ENCODE data around the gene HPCAL1.

HPCAL1 gene

DNA sequence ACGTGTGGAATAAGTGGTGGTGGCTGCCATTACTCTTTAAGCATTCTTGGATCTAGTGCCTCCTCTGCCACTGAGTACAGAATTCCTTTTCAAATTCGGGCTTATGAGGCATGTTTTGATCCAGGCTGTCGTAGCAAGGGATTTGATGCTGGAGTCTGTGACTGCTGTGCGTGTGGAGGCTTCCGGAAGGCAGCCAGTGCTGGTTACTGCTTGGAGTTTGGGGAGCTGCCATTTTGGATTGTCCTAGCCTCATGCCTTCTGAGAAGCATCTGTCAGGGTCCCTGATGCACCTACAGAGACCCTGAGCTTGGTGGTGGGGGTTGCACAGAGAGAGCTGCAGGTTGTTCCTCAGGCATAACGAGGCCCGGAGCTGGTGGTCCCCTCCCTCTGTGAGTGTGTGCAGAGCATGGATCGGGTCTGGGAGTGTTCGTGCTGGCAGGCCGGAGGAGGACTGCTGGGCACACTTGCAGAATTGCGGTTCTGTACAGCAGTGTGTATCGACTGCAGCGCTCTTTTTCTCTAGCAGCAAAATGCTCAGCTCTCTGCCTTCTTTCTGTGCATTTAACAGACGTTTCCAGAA lies 7.7 kb downstream of the HPCAL1 start:
- Histone ChIP-seq H2BK5ac (ENCODE audit: low read depth, low read length, poor library complexity) (no peak overlapping the region), H4K12ac (ENCODE audit: low read depth, low read length) (no peak overlapping the region)
- no CpG with 5 or more reads among the region's 14 CpGs for whole genome bisulfite sequencing (ENCODE audit: extremely low coverage, insufficient coverage, insufficient read length)

DNA sequence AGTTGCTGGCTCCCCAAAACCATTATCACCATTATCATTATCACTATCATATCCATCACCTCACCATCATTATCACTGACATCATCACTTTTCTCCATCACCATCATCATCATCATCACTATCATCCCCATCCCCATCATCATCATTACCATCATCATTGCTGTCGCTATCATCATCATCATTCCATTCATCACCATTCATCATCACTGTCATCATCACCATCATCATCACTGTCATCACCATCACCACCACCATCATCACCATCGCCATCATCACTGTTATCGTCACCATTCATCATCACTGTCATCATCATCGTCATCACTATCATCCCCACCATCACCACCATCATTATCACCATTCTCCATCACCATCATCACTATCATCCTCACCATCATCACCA lies 9.0 kb downstream of the HPCAL1 start:
- no peak overlapping the region for H3K4ac ChIP-seq (ENCODE audit: low read depth, low read length)
- H3K27ac ChIP-seq (ENCODE audit: low read depth, low read length) = no peak overlapping the region
- no peak overlapping the region for H2BK12ac ChIP-seq (ENCODE audit: low read length)
- no peaks in the 10 kb centered on the region for H3K79me1 ChIP-seq (ENCODE audit: low read length)
- no peak overlapping the region for H3K4me3 ChIP-seq (ENCODE audit: low read depth, low read length)
- no peak overlapping the region for H4K12ac ChIP-seq (ENCODE audit: low read depth, low read length)
- no peak overlapping the region for H3K4me2 ChIP-seq (ENCODE audit: low read length)
- no peak overlapping the region for H3K14ac ChIP-seq (ENCODE audit: low read length)
- H2BK120ac ChIP-seq (ENCODE audit: insufficient read depth, low read length, poor library complexity) = no peak overlapping the region
- no peaks in the 10 kb centered on the region for H3K36me3 ChIP-seq (ENCODE audit: control insufficient read depth in 1 of 2, insufficient read depth in 2 of 2, low read length in 2 of 2)
- 100% methylated on average over 1 of the region's 4 CpGs for WGBS (ENCODE audit: extremely low coverage, insufficient coverage, insufficient read length)
- no peak overlapping the region for H3K18ac ChIP-seq (ENCODE audit: low read length)
- no peak overlapping the region for H2BK5ac ChIP-seq (ENCODE audit: low read depth, low read length, poor library complexity)
- H4K91ac ChIP-seq (ENCODE audit: low read depth, low read length) = no peak overlapping the region
- H3K27me3 ChIP-seq (ENCODE audit: insufficient read depth, low read length) = no peaks in the 10 kb centered on the region
- H3K79me2 ChIP-seq (ENCODE audit: control insufficient read depth, insufficient read depth, low read length, poor library complexity) = no peaks in the 10 kb centered on the region
- H3K23ac ChIP-seq (ENCODE audit: low read length) = no peak overlapping the region
- no peak overlapping the region for H2AFZ ChIP-seq (ENCODE audit: insufficient read depth, low read length, poor library complexity)
- DNase-seq = peak in 1 of 2 donors; percentile 61
- no peak overlapping the region for H3K9ac ChIP-seq (ENCODE audit: low read length)
- no peak overlapping the region for H4K8ac ChIP-seq (ENCODE audit: low read depth, low read length)
- no peaks in the 10 kb centered on the region for H3K9me3 ChIP-seq (ENCODE audit: insufficient read depth, low read depth, low read length)
- no peaks in the 10 kb centered on the region for H3K4me1 ChIP-seq (ENCODE audit: control insufficient read depth in 1 of 2, insufficient read depth in 2 of 2, low read length in 2 of 2)
- no peak overlapping the region for H2AK5ac ChIP-seq (ENCODE audit: low read length)

More for the DNA sequence above, 7.7 kb downstream of the HPCAL1 start:
- no peaks in the 10 kb centered on the region for H3K4me1 ChIP-seq (ENCODE audit: control insufficient read depth in 1 of 2, insufficient read depth in 2 of 2, low read length in 2 of 2)
- H3K27me3 ChIP-seq (ENCODE audit: insufficient read depth, low read length) = no peaks in the 10 kb centered on the region
- no peak overlapping the region for H2AK5ac ChIP-seq (ENCODE audit: low read length)
- no peaks in the 10 kb centered on the region for H3K79me1 ChIP-seq (ENCODE audit: low read length)
- no peak overlapping the region for H3K27ac ChIP-seq (ENCODE audit: low read depth, low read length)
- H3K4me3 ChIP-seq (ENCODE audit: low read depth, low read length) = no peak overlapping the region
- DNase-seq = no peak
- H3K14ac ChIP-seq (ENCODE audit: low read length) = no peak overlapping the region
- H3K9ac ChIP-seq (ENCODE audit: low read length) = no peak overlapping the region
- H4K8ac ChIP-seq (ENCODE audit: low read depth, low read length) = no peak overlapping the region
- no peak overlapping the region for H2BK120ac ChIP-seq (ENCODE audit: insufficient read depth, low read length, poor library complexity)
- H3K4me2 ChIP-seq (ENCODE audit: low read length) = no peak overlapping the region
- H3K4ac ChIP-seq (ENCODE audit: low read depth, low read length) = no peak overlapping the region
- no peak overlapping the region for H2BK12ac ChIP-seq (ENCODE audit: low read length)
- no peak overlapping the region for H3K18ac ChIP-seq (ENCODE audit: low read length)
- no peak overlapping the region for H4K91ac ChIP-seq (ENCODE audit: low read depth, low read length)
- H3K9me3 ChIP-seq (ENCODE audit: insufficient read depth, low read depth, low read length) = no peaks in the 10 kb centered on the region
- H3K36me3 ChIP-seq (ENCODE audit: control insufficient read depth in 1 of 2, insufficient read depth in 2 of 2, low read length in 2 of 2) = no peaks in the 10 kb centered on the region
- H2AFZ ChIP-seq (ENCODE audit: insufficient read depth, low read length, poor library complexity) = no peak overlapping the region
- no peaks in the 10 kb centered on the region for H3K79me2 ChIP-seq (ENCODE audit: control insufficient read depth, insufficient read depth, low read length, poor library complexity)
- no peak overlapping the region for H3K23ac ChIP-seq (ENCODE audit: low read length)

DNA sequence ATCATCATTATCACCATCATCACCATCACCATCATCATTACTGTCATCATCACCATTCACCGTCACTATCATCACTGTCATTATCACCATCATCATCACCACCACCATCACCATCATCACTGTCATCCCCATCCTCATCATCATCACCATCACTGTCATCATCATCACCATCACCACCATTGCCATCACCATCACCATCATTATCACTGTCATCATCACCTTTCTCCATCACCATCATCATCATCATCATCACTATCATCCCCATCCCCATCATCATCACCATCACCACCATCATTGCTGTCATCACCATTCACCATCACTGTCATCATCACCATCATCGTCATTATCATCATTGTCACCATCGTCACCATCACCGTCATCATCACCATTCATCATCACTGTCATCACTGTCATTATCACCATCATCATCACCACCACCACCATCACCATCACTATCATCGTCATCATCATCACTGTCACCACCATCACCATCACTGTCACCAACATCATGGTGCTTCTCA lies 9.8 kb downstream of the HPCAL1 start:
- Histone ChIP-seq H2BK12ac (ENCODE audit: low read length) (no peak overlapping the region), H3K9me3 (ENCODE audit: insufficient read depth, low read depth, low read length) (no peaks in the 10 kb centered on the region), H3K79me2 (ENCODE audit: control insufficient read depth, insufficient read depth, low read length, poor library complexity) (no peaks in the 10 kb centered on the region), H3K27me3 (ENCODE audit: insufficient read depth, low read length) (no peaks in the 10 kb centered on the region), H3K4me1 (ENCODE audit: control insufficient read depth in 1 of 2, insufficient read depth in 2 of 2, low read length in 2 of 2) (no peaks in the 10 kb centered on the region), H2AK5ac (ENCODE audit: low read length) (no peak overlapping the region), H4K8ac (ENCODE audit: low read depth, low read length) (no peak overlapping the region), H3K79me1 (ENCODE audit: low read length) (no peaks in the 10 kb centered on the region), H3K14ac (ENCODE audit: low read length) (no peak overlapping the region), H3K4me3 (ENCODE audit: low read depth, low read length) (no peak overlapping the region), H3K4ac (ENCODE audit: low read depth, low read length) (no peak overlapping the region), H2BK120ac (ENCODE audit: insufficient read depth, low read length, poor library complexity) (no peak overlapping the region), H3K4me2 (ENCODE audit: low read length) (no peak overlapping the region), H3K36me3 (ENCODE audit: control insufficient read depth in 1 of 2, insufficient read depth in 2 of 2, low read length in 2 of 2) (no peaks in the 10 kb centered on the region), H2AFZ (ENCODE audit: insufficient read depth, low read length, poor library complexity) (no peak overlapping the region), H3K23ac (ENCODE audit: low read length) (no peak overlapping the region), H4K91ac (ENCODE audit: low read depth, low read length) (no peak overlapping the region), H3K27ac (ENCODE audit: low read depth, low read length) (no peak overlapping the region), H3K9ac (ENCODE audit: low read length) (no peak overlapping the region), H2BK5ac (ENCODE audit: low read depth, low read length, poor library complexity) (no peak overlapping the region), H4K12ac (ENCODE audit: low read depth, low read length) (no peak overlapping the region), H3K18ac (ENCODE audit: low read length) (no peak overlapping the region)
- peak in 1 of 2 donors; percentile 22 for DNase-seq
- WGBS (ENCODE audit: extremely low coverage, insufficient coverage, insufficient read length) = no CpG with 5 or more reads among the region's 5 CpGs

DNA sequence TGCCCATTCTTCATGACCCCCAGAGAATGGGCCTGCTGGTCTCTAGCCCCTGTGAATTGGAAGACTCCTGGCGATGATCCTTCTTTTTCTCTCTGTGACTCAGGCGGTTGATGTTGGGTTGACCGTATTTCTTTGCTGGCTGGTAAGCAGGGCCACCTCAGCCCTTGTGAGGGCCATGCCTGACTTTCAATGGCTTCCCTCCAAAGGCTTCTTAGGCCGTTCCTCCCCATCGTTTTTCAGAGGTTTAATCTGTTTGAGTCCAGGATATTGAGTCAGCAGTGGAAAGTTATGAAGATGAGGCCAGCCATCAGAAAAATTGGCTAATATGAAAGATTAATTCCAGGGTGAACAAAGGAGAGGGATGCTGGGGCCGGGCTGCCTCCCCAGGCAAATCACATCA lies 13.6 kb downstream of the HPCAL1 start:
- Histone ChIP-seq H2AFZ (ENCODE audit: insufficient read depth, low read length, poor library complexity) (no peak overlapping the region), H2BK120ac (ENCODE audit: insufficient read depth, low read length, poor library complexity) (no peak overlapping the region), H3K14ac (ENCODE audit: low read length) (no peak overlapping the region), H4K8ac (ENCODE audit: low read depth, low read length) (no peak overlapping the region), H2BK12ac (ENCODE audit: low read length) (no peak overlapping the region), H2AK5ac (ENCODE audit: low read length) (no peak overlapping the region), H3K9ac (ENCODE audit: low read length) (no peak overlapping the region), H3K4me1 (ENCODE audit: control insufficient read depth in 1 of 2, insufficient read depth in 2 of 2, low read length in 2 of 2) (no peaks in the 10 kb centered on the region), H3K36me3 (ENCODE audit: control insufficient read depth in 1 of 2, insufficient read depth in 2 of 2, low read length in 2 of 2) (no peaks in the 10 kb centered on the region), H3K79me2 (ENCODE audit: control insufficient read depth, insufficient read depth, low read length, poor library complexity) (no peaks in the 10 kb centered on the region), H3K79me1 (ENCODE audit: low read length) (no peaks in the 10 kb centered on the region), H2BK5ac (ENCODE audit: low read depth, low read length, poor library complexity) (no peak overlapping the region), H3K18ac (ENCODE audit: low read length) (no peak overlapping the region), H3K27ac (ENCODE audit: low read depth, low read length) (no peak overlapping the region), H4K12ac (ENCODE audit: low read depth, low read length) (no peak overlapping the region), H3K4me3 (ENCODE audit: low read depth, low read length) (no peak overlapping the region), H3K4me2 (ENCODE audit: low read length) (no peak overlapping the region), H4K91ac (ENCODE audit: low read depth, low read length) (no peak overlapping the region), H3K9me3 (ENCODE audit: insufficient read depth, low read depth, low read length) (no peaks in the 10 kb centered on the region), H3K27me3 (ENCODE audit: insufficient read depth, low read length) (no peaks in the 10 kb centered on the region), H3K23ac (ENCODE audit: low read length) (no peak overlapping the region), H3K4ac (ENCODE audit: low read depth, low read length) (no peak overlapping the region)
- no CpG with 5 or more reads among the region's 6 CpGs for WGBS (ENCODE audit: extremely low coverage, insufficient coverage, insufficient read length)
- DNase-seq = no peak
